GM23338 (cell line): ENCODE measurements around the gene NAA80. TPM values are rescaled to one million over a fixed set of nuclear protein-coding genes. Genes with fewer than 3 reads are reported as not detected.
A peak's percentile ranks its signal among the peaks of the same experiment; 100 is the strongest.

Experiments used
- ATAC-seq: fragments of 200-7000 bp; cut with Tn5 transposase; 3 replicates; pipeline ENCODE4 v1.9.1; 2020
- DNase-seq: peaks from one replicate; pipeline ENCODE4 v3.0.0-alpha.2; 2015; ENCODE audit warnings: low spot score
- H2AFZ ChIP-seq: fragments of 200-600 bp; sonication (generic); 2 replicates; pipeline ENCODE4 v1.8.0; 2016; ENCODE audit warnings: antibody characterized with exemption, mild to moderate bottlenecking, moderate library complexity
- H3F3A ChIP-seq: fragments of 200-600 bp; sonication (generic); replicated peaks from 2 replicates; pipeline ENCODE4 v1.8.0; 2017; ENCODE audit warnings: antibody characterized with exemption, mixed run types, low read depth
- H3K27ac ChIP-seq: fragments of 200-600 bp; sonication (generic); 2 replicates; pipeline ENCODE4 v1.6.1; 2016; ENCODE audit warnings: low read depth
- H3K27me3 ChIP-seq: fragments of 200-600 bp; sonication (generic); 2 replicates; pipeline ENCODE4 v1.8.0; 2016; ENCODE audit warnings: mild to moderate bottlenecking, mixed run types, moderate library complexity; ENCODE audit not compliant: insufficient read depth
- H3K36me3 ChIP-seq: fragments of 200-600 bp; sonication (generic); 2 replicates; pipeline ENCODE4 v1.8.0; 2016; ENCODE audit warnings: mild to moderate bottlenecking; ENCODE audit not compliant: insufficient read depth
- H3K4me1 ChIP-seq: fragments of 200-600 bp; sonication (generic); 2 replicates; pipeline ENCODE4 v1.8.0; 2016; ENCODE audit warnings: mild to moderate bottlenecking, moderate library complexity; ENCODE audit not compliant: insufficient read depth
- H3K4me2 ChIP-seq: fragments of 200-600 bp; sonication (generic); 2 replicates; pipeline ENCODE4 v1.7.1; 2017; ENCODE audit warnings: mixed run types
- H3K4me3 ChIP-seq: fragments of 200-600 bp; sonication (generic); 2 replicates; pipeline ENCODE4 v1.6.1; 2016; ENCODE audit warnings: mixed run types
- H3K79me2 ChIP-seq: fragments of 200-600 bp; sonication (generic); replicated peaks from 2 replicates; pipeline ENCODE4 v1.8.0; 2017; ENCODE audit warnings: mild to moderate bottlenecking; ENCODE audit not compliant: insufficient read depth
- H3K9me2 ChIP-seq: fragments of 200-600 bp; sonication (generic); 2 replicates; pipeline ENCODE4 v1.8.0; 2017; ENCODE audit not compliant: insufficient read depth
- H4K20me1 ChIP-seq: fragments of 200-600 bp; sonication (generic); replicated peaks from 2 replicates; pipeline ENCODE4 v1.8.0; 2017; ENCODE audit warnings: mild to moderate bottlenecking; ENCODE audit not compliant: insufficient read depth
- H3K27ac Mint-ChIP-seq: 2 replicates; pipeline ENCODE4 v1.8.0; 2020; ENCODE audit warnings: inconsistent platforms, mild to moderate bottlenecking, moderate library complexity, mixed read lengths
- H3K27me3 Mint-ChIP-seq: 3 replicates; pipeline ENCODE4 v1.8.0; 2022; ENCODE audit warnings: low read depth, mild to moderate bottlenecking, moderate library complexity, mixed read lengths, inconsistent platforms; ENCODE audit not compliant: insufficient read depth, poor library complexity
- H3K36me3 Mint-ChIP-seq: 3 replicates; pipeline ENCODE4 v1.8.0; 2021; ENCODE audit warnings: low read depth, mild to moderate bottlenecking, inconsistent platforms, moderate library complexity, mixed read lengths
- H3K4me1 Mint-ChIP-seq: 3 replicates; pipeline ENCODE4 v1.8.0; 2020; ENCODE audit warnings: mild to moderate bottlenecking, inconsistent platforms, mixed read lengths
- H3K4me3 Mint-ChIP-seq: 3 replicates; pipeline ENCODE4 v1.8.0; 2021; ENCODE audit warnings: moderate library complexity, mild to moderate bottlenecking, inconsistent platforms, mixed read lengths
- H3K9me3 Mint-ChIP-seq: 3 replicates; pipeline ENCODE4 v1.8.0; 2020; ENCODE audit warnings: moderate library complexity, mild to moderate bottlenecking, inconsistent platforms, mixed read lengths
- CREB1 ChIP-seq: fragments of 250-450 bp; sonication (Bioruptor Pico); IDR thresholded peaks from 2 replicates; pipeline ENCODE4 v1.5.0; 2020; ENCODE audit warnings: low read depth, mild to moderate bottlenecking, moderate library complexity
- CTCF ChIP-seq, 2 experiments: fragments of 200-600 bp in 1 of 2; sonication (generic) in 1 of 2; conservative IDR thresholded peaks; 2 replicates each; pipeline versions ENCODE4 v1.5.1 to v1.6.1; 2016 to 2017; ENCODE audit warnings: antibody characterized with exemption in 2 of 2, low read depth in 2 of 2, mild to moderate bottlenecking in 2 of 2, moderate library complexity in 1 of 2
- ETS1 ChIP-seq: IDR thresholded peaks from 2 replicates; pipeline ENCODE4 v1.6.1; 2016; ENCODE audit warnings: antibody characterized with exemption
- EZH2 ChIP-seq: fragments of 200-600 bp; sonication (generic); IDR thresholded peaks from one replicate; pipeline ENCODE4 v1.8.0; 2017; ENCODE audit warnings: antibody characterized with exemption, mild to moderate bottlenecking, low read depth; ENCODE audit not compliant: unreplicated experiment
- JUNB ChIP-seq: IDR thresholded peaks from one replicate; pipeline ENCODE4 v1.6.1; 2016; ENCODE audit warnings: antibody characterized with exemption; ENCODE audit not compliant: unreplicated experiment
- NANOG ChIP-seq: IDR thresholded peaks from 2 replicates; pipeline ENCODE4 v1.6.1; 2016; ENCODE audit warnings: antibody characterized with exemption, borderline replicate concordance
- POLR2AphosphoS5 ChIP-seq: IDR thresholded peaks from 2 replicates; pipeline ENCODE4 v1.6.1; 2016; ENCODE audit warnings: antibody characterized with exemption, low read depth
- STAT1 ChIP-seq: IDR thresholded peaks from one replicate; pipeline ENCODE4 v1.6.1; 2016; ENCODE audit warnings: antibody characterized with exemption; ENCODE audit not compliant: unreplicated experiment
- ZNF462 ChIP-seq: fragments of 250-450 bp; sonication (Bioruptor Pico); IDR thresholded peaks from 2 replicates; pipeline ENCODE4 v1.5.0; 2020; ENCODE audit warnings: mild to moderate bottlenecking, moderate library complexity
- polyA plus RNA-seq: library from polyadenylated mRNA; unstranded; fragments of >200 nt; fragmentation: Nextera tagmentation; extraction: Ambion mirVana; gene quantifications from 2 replicates; pipeline ENCODE4 v1.2.1, GENCODE V29; 2016
- total RNA-seq: library from RNA; depleted of rRNA; stranded (reverse); fragments of >200 nt; shearing (Covaris generic); gene quantifications from 2 replicates; pipeline ENCODE4 v1.2.3, GENCODE V29; 2014
- TF ChIP-seq, protein P1 (sequence below): IDR thresholded peaks from one replicate; pipeline ENCODE4 v1.6.1; 2018; ENCODE audit warnings: antibody characterized with exemption; ENCODE audit not compliant: unreplicated experiment

Gene NAA80
- total and polyA plus RNA-seq, 2 experiments from 2014 or later, result 12.1 to 16.7 TPM

DNA sequence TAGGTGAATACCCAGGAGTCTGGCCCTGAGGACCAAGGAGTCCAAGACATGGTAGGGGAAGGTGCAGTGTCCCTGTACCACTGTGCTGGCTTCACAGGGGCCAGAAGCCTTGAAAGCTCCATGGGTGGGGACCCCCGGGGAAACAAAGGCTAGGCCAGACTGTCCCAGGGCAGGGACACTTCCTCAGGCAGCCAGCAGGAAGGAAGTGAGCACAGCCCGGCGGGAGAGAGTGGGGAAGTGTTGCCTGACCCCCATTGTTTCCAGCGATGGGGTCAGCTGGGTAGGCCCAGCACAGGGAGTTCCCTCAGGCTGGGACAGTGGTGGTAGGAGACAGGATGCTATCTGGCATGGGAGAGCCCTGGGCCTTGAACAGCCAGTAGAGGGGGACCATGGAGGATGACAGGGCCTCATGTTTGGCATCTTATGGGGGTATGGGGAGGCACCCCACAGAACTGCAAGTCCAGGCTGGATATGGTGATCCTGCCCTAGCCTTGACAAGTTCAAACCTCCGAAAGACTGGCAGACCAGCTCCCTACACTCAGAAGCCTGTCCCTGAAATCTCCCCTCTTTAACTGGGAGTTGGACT, 24.5 kb upstream of the NAA80 start (continued):
- TF ChIP-seq, protein P1, sequence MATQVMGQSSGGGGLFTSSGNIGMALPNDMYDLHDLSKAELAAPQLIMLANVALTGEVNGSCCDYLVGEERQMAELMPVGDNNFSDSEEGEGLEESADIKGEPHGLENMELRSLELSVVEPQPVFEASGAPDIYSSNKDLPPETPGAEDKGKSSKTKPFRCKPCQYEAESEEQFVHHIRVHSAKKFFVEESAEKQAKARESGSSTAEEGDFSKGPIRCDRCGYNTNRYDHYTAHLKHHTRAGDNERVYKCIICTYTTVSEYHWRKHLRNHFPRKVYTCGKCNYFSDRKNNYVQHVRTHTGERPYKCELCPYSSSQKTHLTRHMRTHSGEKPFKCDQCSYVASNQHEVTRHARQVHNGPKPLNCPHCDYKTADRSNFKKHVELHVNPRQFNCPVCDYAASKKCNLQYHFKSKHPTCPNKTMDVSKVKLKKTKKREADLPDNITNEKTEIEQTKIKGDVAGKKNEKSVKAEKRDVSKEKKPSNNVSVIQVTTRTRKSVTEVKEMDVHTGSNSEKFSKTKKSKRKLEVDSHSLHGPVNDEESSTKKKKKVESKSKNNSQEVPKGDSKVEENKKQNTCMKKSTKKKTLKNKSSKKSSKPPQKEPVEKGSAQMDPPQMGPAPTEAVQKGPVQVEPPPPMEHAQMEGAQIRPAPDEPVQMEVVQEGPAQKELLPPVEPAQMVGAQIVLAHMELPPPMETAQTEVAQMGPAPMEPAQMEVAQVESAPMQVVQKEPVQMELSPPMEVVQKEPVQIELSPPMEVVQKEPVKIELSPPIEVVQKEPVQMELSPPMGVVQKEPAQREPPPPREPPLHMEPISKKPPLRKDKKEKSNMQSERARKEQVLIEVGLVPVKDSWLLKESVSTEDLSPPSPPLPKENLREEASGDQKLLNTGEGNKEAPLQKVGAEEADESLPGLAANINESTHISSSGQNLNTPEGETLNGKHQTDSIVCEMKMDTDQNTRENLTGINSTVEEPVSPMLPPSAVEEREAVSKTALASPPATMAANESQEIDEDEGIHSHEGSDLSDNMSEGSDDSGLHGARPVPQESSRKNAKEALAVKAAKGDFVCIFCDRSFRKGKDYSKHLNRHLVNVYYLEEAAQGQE, result no peak
- no peak for TF ChIP-seq EZH2
- TF ChIP-seq CREB1 (CRISPR knock-in tag), result no peak
- TF ChIP-seq NANOG, result no peak
- no peak for TF ChIP-seq POLR2AphosphoS5
- TF ChIP-seq CTCF (conservative IDR thresholded peaks at IDR 0.05; ENCODE audit: low read depth in 2 of 2), result no peak
- no peak for TF ChIP-seq JUNB
- no peak for TF ChIP-seq ETS1

DNA sequence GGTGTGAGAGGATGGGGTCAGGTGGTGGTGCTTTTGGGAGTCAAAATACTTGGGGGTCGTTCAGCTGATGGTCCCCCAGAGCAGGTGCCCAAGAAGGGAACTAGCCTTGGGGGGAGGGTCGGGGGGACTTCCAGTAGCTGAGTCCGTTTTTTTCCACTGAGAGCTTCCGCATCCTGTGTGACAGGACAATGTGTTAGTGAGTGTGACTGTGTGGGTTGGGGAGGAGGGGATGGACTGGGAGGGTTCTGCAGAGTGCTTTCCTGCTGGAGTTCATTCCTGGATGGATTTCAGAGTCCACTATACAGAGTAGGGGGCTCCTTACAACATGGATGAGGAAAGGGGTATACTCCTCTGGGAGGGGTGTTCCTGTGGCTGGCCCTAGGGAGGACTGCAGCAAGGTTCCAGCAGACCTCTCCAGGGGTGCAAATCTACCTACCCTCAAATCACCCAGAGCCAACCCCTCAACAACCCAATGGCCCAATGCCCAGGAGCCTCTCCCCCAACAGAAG, 23.9 kb upstream of the NAA80 start:
- H3K79me2 ChIP-seq, result peaks cover 39% of the 10 kb centered on the region
- peak overlapping the region; percentile 59 for H3K27ac Mint-ChIP-seq
- peak overlapping the region; percentile 99 for H3K4me2 ChIP-seq
- TF ChIP-seq STAT1 (no peak), CREB1 (CRISPR knock-in tag) (no peak), NANOG (no peak), POLR2AphosphoS5 (no peak), ZNF462 (CRISPR knock-in tag) (no peak)

More for the DNA sequence above, 23.9 kb upstream of the NAA80 start:
- peaks cover 21% of the 10 kb centered on the region for H3K4me1 ChIP-seq
- DNase-seq, result no peak
- Mint-ChIP-seq H3K27me3 (peaks cover 14% of the 10 kb centered on the region), H3K36me3 (peaks cover 38% of the 10 kb centered on the region), H3K4me3 (peak overlapping the region; percentile 86), H3K4me1 (peaks cover 46% of the 10 kb centered on the region), H3K9me3 (no peaks in the 10 kb centered on the region)
- peaks cover 13% of the 10 kb centered on the region; the same call in 1 of the 2 replicates for H4K20me1 ChIP-seq
- H2AFZ ChIP-seq, result no peak overlapping the region
- no peak for ATAC-seq
- peaks cover 8% of the 10 kb centered on the region for H3K36me3 ChIP-seq
- H3K27me3 ChIP-seq, result no peaks in the 10 kb centered on the region
- peak overlapping the region; percentile 88; the same call in 1 of the 2 replicates for H3K27ac ChIP-seq
- peaks cover 23% of the 10 kb centered on the region; the same call in 1 of the 2 replicates for H3F3A ChIP-seq
- H3K4me3 ChIP-seq, result peak overlapping the region; percentile 97
- no peaks in the 10 kb centered on the region for H3K9me2 ChIP-seq
